NCI-H82 (cell line): Measurements from ENCODE around the gene ZDHHC1.
A peak's percentile ranks its signal among the peaks of the same experiment; 100 is the strongest.
"Not testable (repeated sequence)": the region's sequence is repeated elsewhere in the genome, so short reads cannot be mapped to it uniquely, and the experiment has no call there.

Experiments
- DNase-seq: peaks from one replicate; lab custom pipeline; 2025; lab: John Stamatoyannopoulos, UW

The ZDHHC1 gene

DNA sequence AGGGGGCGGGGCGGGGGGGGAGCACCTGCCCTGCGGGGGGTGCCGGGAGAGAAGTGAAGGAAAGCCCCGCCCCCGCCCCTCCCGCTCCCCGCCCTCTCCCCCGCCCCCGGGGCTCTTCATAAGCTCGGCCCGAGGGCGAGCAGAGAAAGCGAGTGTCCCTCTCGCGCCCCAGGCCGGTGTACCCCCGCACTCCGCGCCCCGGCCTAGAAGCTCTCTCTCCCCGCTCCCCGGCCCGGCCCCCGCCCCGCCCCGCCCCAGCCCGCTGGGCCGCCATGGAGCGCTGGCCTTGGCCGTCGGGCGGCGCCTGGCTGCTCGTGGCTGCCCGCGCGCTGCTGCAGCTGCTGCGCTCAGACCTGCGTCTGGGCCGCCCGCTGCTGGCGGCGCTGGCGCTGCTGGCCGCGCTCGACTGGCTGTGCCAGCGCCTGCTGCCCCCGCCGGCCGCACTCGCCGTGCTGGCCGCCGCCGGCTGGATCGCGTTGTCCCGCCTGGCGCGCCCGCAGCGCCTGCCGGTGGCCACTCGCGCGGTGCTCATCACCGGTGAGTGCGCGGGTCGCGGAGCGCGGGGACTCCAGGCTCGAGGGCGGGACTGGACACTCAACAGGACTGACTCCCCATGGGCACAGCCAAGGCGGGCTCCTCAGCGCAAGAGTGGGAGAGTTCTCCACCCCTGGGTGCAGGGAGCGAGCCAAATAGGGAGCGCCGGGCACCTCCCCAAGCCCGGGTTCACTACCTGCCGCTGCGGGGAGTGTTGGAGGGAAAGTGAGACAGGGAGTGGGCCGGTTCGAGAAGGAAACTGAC is 14.9 kb upstream of the ZDHHC1 start, which contains the start of gene HSD11B2:
HSD11B2 (plus strand) TSS at position 145 of the 798 bp plus-strand sequence; CDS start at position 273, 128 bp downstream.
- DNase-seq: peak; percentile 83

GRCh38 chr16:67430504-67430976 is 14.3 kb upstream of the ZDHHC1 start:
- DNase-seq: peak; percentile 56

- DNase-seq: peak; percentile 45
Measured at GRCh38 chr16:67429799-67430503, 13.7 kb upstream of the ZDHHC1 start.

DNA sequence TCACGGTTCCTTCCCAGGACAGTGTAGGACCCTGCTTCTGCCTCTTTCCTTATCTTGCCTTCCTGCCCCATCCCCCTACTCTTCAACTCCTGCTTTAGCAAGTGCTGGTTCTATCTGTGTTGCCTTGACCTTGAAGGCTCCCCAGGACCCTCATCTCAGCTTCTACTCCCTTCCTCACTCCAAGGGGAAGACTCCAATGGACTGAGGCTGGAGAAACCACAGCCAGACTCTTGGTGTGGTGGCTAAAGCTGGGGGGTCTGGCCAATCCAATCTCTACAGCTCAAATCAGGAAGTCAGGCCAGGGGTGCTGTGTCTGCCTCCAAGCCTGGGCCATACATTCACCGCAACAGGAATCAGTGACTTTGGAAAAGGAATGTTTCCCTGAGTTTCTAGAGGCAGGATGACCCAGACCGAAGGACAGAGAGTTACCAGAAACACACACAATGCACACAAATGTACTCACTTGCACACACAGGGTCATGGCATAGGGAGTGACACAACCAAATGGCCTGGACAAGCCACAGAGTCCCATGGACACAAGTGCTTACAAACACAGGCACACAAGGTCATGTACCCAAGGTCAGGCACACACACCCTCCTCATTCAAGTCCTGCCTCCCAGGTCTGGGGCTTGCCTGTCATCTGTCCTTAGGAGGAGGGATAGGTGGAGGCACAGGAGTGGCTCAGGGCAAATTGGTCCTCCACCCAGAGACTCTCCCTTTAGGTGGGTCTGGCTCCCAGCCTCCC is 12.9 kb upstream of the ZDHHC1 start:
- peak; percentile 45 for DNase-seq

GRCh38 chr16:67428146-67428731 is 12.0 kb upstream of the ZDHHC1 start:
- peak; percentile 91 for DNase-seq

GRCh38 chr16:67426950-67427349 is 10.7 kb upstream of the ZDHHC1 start:
- DNase-seq: no peak

DNA sequence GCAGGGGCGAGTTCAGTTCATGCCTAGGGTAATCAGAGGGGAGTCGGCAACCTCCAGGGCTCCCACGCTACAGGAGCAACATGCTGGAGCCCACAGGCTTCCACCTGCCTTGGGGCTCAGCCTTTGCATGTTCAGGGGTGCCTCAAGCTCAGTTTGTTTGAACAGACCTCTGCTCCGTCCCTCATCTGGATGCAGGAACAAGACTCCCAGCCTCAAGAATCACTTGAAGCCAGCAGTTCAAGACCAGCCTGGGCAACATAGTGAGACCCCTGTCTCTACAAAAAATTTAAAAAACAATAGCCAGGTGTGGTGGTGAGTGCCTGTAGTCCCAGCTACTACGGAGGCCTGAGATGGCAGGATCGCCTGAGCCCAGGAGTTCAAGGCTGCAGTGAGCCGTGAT is 9.7 kb upstream of the ZDHHC1 start:
- DNase-seq: no peak

- DNase-seq: peak; percentile 30
Measured at GRCh38 chr16:67425580-67425979, 9.3 kb upstream of the ZDHHC1 start.

- DNase-seq: no peak
Measured at GRCh38 chr16:67425061-67425460, 8.8 kb upstream of the ZDHHC1 start.

DNA sequence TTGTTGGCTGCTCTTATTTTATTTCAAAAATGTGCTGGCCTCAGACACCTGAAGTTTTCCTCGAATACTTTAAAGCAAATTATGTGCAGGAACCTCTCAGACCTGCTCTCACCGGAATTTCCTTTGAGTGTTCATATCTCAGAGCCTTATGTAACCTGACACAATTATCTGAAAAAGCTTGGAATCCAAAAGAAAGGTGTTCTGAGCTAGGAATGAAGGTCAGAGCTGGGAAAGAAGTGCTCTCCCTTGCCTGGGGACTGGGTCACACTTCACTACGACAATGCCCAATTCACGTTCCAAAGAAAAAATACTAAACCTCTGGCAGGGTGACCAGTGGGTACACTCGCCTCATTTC is 8.0 kb upstream of the ZDHHC1 start:
- no peak for DNase-seq

DNA sequence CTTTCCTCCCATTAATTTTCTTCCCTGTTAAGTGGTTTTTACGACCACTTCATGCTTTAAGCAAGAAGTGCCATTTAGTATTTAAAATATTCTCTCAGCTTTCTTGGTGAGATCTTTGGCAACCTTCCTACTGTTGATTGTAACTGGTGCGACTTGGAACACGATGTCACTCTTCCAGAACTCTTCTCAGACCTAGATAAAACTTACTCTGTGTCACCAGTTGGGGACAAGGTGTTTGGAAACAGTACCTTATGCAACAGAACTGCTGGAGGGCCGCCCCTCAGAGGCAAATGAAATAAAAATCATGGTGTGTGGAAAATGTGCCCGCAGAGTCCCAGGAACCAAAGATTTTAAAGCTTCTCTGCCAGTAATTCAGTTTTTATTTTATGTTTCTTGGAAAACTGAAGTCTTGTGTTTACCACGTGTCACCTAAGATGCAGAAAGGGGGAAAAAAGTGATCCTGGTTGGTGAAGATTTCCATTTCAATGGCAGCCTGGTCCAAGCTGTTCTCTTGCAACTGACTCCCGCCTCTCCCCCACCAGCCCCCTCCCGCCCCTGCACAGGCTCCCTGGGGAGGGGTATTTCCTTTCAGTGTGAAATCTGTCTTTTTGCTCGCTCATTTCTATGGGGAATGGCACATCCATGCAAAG is 7.5 kb upstream of the ZDHHC1 start:
- DNase-seq: no peak

GRCh38 chr16:67423015-67423414 is 6.7 kb upstream of the ZDHHC1 start:
- no peak for DNase-seq

GRCh38 chr16:67421030-67421429 is 4.8 kb upstream of the ZDHHC1 start:
- no peak for DNase-seq

DNA sequence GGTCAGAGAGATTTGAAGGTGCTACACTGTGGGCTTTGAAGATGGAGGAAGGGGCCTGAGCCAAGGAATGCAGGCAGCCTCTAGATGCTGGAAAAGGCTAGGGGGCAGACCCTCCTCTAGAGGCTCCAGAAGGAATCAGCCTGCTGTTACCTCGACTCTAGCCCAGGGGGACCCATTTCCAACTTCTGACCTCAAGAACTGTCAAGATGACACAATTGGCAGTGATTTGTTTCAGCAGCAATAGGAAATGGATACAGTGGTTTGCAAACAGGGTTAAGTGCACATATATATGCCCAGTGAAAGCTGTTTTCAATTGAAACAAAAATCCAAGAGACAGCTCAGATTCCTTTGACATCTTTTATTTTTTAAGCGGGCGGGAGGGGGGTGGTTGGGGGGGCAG is 3.7 kb upstream of the ZDHHC1 start:
- peak; percentile 74 for DNase-seq

- peak; percentile 86 for DNase-seq
Measured at GRCh38 chr16:67419502-67419901, 3.2 kb upstream of the ZDHHC1 start.

DNA sequence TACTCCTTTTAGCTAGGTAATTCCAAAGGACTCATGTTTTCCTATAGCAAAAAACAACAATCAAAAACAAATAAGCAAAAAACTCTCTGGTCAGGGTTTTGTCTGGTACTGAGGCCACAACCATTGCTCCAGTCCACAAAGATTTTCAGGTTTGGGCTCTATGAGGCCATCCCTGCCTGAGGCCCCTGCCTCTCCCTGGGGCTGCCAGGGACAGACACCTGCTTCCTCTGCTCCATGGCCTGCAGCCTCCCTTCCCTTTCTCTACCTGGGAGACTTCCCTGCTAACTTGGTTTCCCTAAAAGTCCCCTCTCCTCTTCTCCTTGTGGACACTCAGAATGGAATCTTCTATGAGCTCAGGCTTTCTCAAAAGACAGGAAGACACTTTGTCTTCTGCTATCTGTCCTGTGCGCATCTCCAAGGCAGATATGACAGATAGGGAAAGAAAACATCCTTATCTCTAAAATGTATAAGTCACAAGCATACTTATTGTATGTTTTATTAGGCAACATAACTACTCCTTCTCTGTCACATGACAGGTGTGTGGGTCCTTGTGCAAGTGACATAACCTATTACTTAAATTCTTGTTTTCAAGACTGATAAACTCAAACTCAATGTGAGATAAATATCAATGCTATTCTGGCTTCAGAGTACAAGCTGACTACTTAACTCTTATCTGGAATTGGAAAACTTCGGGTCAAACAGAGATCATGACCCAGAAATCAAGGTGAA is 1.2 kb upstream of the ZDHHC1 start:
- no peak for DNase-seq

- DNase-seq: not testable (repeated sequence)
Measured at GRCh38 chr16:67415421-67415820, 856 bp downstream of the ZDHHC1 start.

DNA sequence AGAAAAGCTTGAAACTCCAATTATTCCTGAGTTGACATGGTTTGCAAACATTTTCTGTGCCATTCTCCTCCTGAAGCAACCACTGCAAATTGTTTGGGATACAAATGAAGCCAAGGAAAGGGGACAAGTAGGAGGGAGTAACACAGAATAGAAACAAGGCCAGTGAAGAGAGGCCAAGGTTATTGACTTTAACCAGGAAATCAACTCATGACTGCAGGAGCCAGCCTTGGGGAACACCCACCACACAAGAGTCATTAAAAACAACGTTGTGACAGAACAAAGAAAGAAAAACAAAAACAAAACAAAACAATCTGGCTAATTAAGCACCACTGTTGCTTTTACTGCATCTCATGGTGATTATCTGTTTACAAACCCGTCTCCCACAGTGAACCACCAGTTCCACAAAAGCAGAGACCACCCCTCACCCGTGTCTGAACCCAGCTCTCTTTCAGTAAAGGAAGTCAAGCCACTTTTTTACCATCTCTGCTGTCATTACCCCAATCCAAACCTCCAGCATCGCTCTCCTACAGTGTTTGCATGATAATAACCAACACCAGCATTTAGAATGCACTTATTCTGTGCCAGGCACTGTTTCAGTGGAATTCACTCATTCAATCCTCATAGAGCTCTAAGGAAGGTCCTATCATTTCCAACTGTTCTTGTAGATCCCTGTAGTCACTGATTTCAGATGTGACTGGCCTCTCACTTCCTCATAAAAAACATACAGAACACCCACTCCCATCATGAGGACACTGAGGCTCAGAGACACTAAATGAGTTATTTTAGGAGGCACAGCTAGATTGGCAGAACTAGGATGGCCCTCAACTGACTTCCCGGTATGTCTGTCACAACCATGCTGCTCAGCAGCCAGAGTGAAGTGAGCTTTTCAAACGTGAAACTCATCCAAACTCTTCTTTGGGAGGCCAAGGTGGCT is 2.0 kb downstream of the ZDHHC1 start:
- no peak for DNase-seq

- no peak for DNase-seq
Measured at GRCh38 chr16:67412294-67412693, 4.0 kb downstream of the ZDHHC1 start.

- no peak for DNase-seq
Measured at GRCh38 chr16:67411339-67411738, 4.9 kb downstream of the ZDHHC1 start.
